ENCODE measurements around the gene LHFPL6.

Gene LHFPL6

GRCh38 chr13:39571502-39572092 lies 31.4 kb downstream of the LHFPL6 start:
- no peak for DNase-seq (ENCODE audit: extremely low read depth, low read depth)
- no peak for TF ChIP-seq CTCF (IDR thresholded peaks at IDR 0.05; ENCODE audit: low read depth, low read length)

- TF ChIP-seq CTCF (IDR thresholded peaks at IDR 0.05; ENCODE audit: low read depth, low read length), result no peak
- DNase-seq (ENCODE audit: extremely low read depth, low read depth), result no peak
These were observed 35.4 kb downstream of the LHFPL6 start for GRCh38 chr13:39567569-39567968.

- TF ChIP-seq CTCF (IDR thresholded peaks at IDR 0.05; ENCODE audit: low read depth, low read length), result no peak
- DNase-seq (ENCODE audit: extremely low read depth, low read depth), result no peak
These were observed 36.6 kb downstream of the LHFPL6 start for GRCh38 chr13:39566216-39566869.

GRCh38 chr13:39565036-39565949 lies 37.7 kb downstream of the LHFPL6 start:
- DNase-seq (ENCODE audit: extremely low read depth, low read depth), result peak; percentile 46
- TF ChIP-seq CTCF (IDR thresholded peaks at IDR 0.05; ENCODE audit: low read depth, low read length), result no peak

GRCh38 chr13:39563470-39563735 lies 39.6 kb downstream of the LHFPL6 start:
- DNase-seq (ENCODE audit: extremely low read depth, low read depth), result no peak
- TF ChIP-seq CTCF (IDR thresholded peaks at IDR 0.05; ENCODE audit: low read depth, low read length), result no peak

DNA sequence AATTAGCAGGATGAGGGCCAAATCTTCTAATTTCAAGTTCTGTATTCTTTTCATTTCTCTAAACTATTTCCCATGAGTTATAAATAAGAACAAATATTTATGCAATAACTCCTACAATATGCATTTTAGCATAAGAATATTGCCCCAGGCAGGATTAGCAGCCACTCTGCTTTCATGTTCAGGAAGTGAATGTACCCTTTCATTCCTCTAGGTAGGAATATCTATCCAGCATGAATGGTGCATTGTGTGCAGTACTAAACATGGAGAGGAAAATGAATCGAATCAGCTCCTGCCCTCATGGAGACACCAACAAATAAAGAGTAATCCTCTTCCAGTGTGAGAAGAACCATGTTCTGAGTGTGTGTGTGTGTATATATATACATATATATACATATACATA lies 41.0 kb downstream of the LHFPL6 start:
- DNase-seq (ENCODE audit: extremely low read depth, low read depth), result no peak

More for the DNA sequence above, 41.0 kb downstream of the LHFPL6 start:
- TF ChIP-seq CTCF (IDR thresholded peaks at IDR 0.05; ENCODE audit: low read depth, low read length), result no peak

Data from AG09319 (cell line).